ENCODE measurements around the gene PAFAH1B1. TPM values are rescaled to one million over a fixed set of nuclear protein-coding genes. Genes with fewer than 3 reads are reported as not detected.

The PAFAH1B1 gene
- polyA plus RNA-seq, 1 donor (not counting 4 experiments of a cell fraction or from before 2014, with no cell fraction given) = 119 TPM

DNA sequence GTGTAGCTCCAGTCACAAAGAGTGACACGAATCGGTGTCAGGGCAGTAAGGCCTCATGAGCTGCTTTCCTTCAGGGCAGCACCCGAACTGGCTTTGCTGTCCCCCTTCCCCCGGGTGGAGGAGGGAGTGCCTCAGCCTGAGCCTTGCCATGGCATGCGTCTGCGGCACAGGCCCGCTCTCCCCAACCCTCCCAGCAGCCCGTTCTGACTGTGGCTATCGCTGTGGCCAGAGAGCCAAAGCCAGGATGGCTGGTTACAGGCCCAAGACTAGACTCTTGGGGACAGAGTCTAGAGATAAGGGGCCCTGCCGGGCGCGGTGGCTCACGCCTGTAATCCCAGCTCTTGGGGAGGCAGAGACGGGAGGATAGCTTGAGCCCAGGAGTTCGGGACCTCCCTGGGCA, 92.2 kb downstream of the PAFAH1B1 start:
- Histone ChIP-seq H3K9ac (ENCODE audit: control insufficient read depth, extremely low read depth, insufficient read depth, low read length) (no peak overlapping the region), H2AFZ (ENCODE audit: control insufficient read depth, low read length) (no peak overlapping the region), H4K20me1 (ENCODE audit: control insufficient read depth, extremely low read depth, insufficient read depth, low read length) (peaks cover 5% of the 10 kb centered on the region), H3K36me3 (ENCODE audit: control insufficient read depth in 2 of 2, extremely low read depth in 1 of 2, insufficient read depth in 2 of 2, low read length in 2 of 2) (peaks cover 19 to 21% of the 10 kb centered on the region in 2 experiments), H3K9me3 (ENCODE audit: control insufficient read depth, low read depth, low read length) (no peaks in the 10 kb centered on the region), H3K27me3 (ENCODE audit: control insufficient read depth, extremely low read depth, insufficient read depth, low read length) (no peaks in the 10 kb centered on the region), H3K27ac (ENCODE audit: control insufficient read depth, insufficient read depth, low read length) (no peak overlapping the region), H3K4me2 (ENCODE audit: control insufficient read depth, extremely low read depth, insufficient read depth, low read depth, low read length) (no peak overlapping the region), H3K9me1 (ENCODE audit: control insufficient read depth, extremely low read depth, insufficient read depth, low read length) (no peaks in the 10 kb centered on the region), H3K4me3 (ENCODE audit: control insufficient read depth in 2 of 3, extremely low read depth in 1 of 3, insufficient read depth in 2 of 3, low read depth in 1 of 3, low read length in 3 of 3) (no peak overlapping the region), H3K79me2 (ENCODE audit: control insufficient read depth, insufficient read depth, low read length) (no peaks in the 10 kb centered on the region), H3K4me1 (ENCODE audit: control insufficient read depth, extremely low read depth, insufficient read depth, low read length) (no peaks in the 10 kb centered on the region)
- TF ChIP-seq, protein P1, sequence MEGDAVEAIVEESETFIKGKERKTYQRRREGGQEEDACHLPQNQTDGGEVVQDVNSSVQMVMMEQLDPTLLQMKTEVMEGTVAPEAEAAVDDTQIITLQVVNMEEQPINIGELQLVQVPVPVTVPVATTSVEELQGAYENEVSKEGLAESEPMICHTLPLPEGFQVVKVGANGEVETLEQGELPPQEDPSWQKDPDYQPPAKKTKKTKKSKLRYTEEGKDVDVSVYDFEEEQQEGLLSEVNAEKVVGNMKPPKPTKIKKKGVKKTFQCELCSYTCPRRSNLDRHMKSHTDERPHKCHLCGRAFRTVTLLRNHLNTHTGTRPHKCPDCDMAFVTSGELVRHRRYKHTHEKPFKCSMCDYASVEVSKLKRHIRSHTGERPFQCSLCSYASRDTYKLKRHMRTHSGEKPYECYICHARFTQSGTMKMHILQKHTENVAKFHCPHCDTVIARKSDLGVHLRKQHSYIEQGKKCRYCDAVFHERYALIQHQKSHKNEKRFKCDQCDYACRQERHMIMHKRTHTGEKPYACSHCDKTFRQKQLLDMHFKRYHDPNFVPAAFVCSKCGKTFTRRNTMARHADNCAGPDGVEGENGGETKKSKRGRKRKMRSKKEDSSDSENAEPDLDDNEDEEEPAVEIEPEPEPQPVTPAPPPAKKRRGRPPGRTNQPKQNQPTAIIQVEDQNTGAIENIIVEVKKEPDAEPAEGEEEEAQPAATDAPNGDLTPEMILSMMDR (optimal IDR thresholded peaks at IDR 0.05 in 1 of 3, IDR thresholded peaks at IDR 0.05 in 1 of 3, conservative IDR thresholded peaks at IDR 0.05 in 1 of 3; ENCODE audit: extremely low read depth in 1 of 3, insufficient read depth in 2 of 3, low read length in 3 of 3) = no peak
- no peak for TF ChIP-seq EZH2 (IDR thresholded peaks at IDR 0.05; ENCODE audit: low read length)
- dilution Hi-C loops (cut with MboI; ENCODE audit: extremely low pct_ligation_motif_present, low sequenced_read_pairs) = no loop called here
- no peak for DNase-seq (ENCODE audit: low read depth, low spot score)
- no peak for FAIRE-seq

DNA sequence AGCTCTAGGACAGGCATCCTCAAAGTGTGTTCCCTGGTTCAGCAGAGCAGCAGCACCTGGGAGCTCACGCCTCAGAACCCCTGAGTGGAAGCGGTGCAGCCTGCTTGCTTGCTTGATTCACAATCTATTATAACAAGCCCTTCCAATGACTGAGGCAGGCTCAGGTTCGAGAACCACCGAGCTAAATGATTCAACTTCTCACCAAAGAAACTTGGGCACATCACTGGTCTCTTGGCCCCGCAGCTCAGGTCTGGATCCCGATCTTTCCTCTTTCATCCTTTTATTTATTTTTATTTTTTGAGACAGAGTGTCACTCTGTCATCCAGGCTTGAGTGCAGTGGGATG, 93.6 kb downstream of the PAFAH1B1 start:
- peaks cover 10 to 12% of the 10 kb centered on the region in 2 experiments for H3K36me3 ChIP-seq (ENCODE audit: control insufficient read depth in 2 of 2, extremely low read depth in 1 of 2, insufficient read depth in 2 of 2, low read length in 2 of 2)
- dilution Hi-C loops (cut with MboI; ENCODE audit: extremely low pct_ligation_motif_present, low sequenced_read_pairs) = no loop called here
- no peak overlapping the region for H3K4me3 ChIP-seq (ENCODE audit: control insufficient read depth in 2 of 3, extremely low read depth in 1 of 3, insufficient read depth in 2 of 3, low read depth in 1 of 3, low read length in 3 of 3)
- no peaks in the 10 kb centered on the region for H3K9me1 ChIP-seq (ENCODE audit: control insufficient read depth, extremely low read depth, insufficient read depth, low read length)
- DNase-seq (ENCODE audit: low read depth, low spot score) (no peak), FAIRE-seq (no peak)
- no peaks in the 10 kb centered on the region for H3K9me3 ChIP-seq (ENCODE audit: control insufficient read depth, low read depth, low read length)
- H4K20me1 ChIP-seq (ENCODE audit: control insufficient read depth, extremely low read depth, insufficient read depth, low read length) = peaks cover 5% of the 10 kb centered on the region
- H2AFZ ChIP-seq (ENCODE audit: control insufficient read depth, low read length) = no peak overlapping the region
- H3K4me1 ChIP-seq (ENCODE audit: control insufficient read depth, extremely low read depth, insufficient read depth, low read length) = no peaks in the 10 kb centered on the region
- H3K4me2 ChIP-seq (ENCODE audit: control insufficient read depth, extremely low read depth, insufficient read depth, low read depth, low read length) = no peak overlapping the region
- no peaks in the 10 kb centered on the region for H3K27me3 ChIP-seq (ENCODE audit: control insufficient read depth, extremely low read depth, insufficient read depth, low read length)
- H3K79me2 ChIP-seq (ENCODE audit: control insufficient read depth, insufficient read depth, low read length) = no peaks in the 10 kb centered on the region
- no peak for TF ChIP-seq EZH2 (IDR thresholded peaks at IDR 0.05; ENCODE audit: low read length)
- TF ChIP-seq, protein P1 (optimal IDR thresholded peaks at IDR 0.05 in 1 of 3, IDR thresholded peaks at IDR 0.05 in 1 of 3, conservative IDR thresholded peaks at IDR 0.05 in 1 of 3; ENCODE audit: extremely low read depth in 1 of 3, insufficient read depth in 2 of 3, low read length in 3 of 3) = no peak
- H3K9ac ChIP-seq (ENCODE audit: control insufficient read depth, extremely low read depth, insufficient read depth, low read length) = no peak overlapping the region
- H3K27ac ChIP-seq (ENCODE audit: control insufficient read depth, insufficient read depth, low read length) = no peak overlapping the region
